ENCODE data around the gene THSD8.

Gene THSD8

GRCh38 chr19:12779162-12779993 is 22.5 kb upstream of the THSD8 start:
- DNase-seq = no peak

GRCh38 chr19:12782174-12782423 is 19.8 kb upstream of the THSD8 start:
- DNase-seq = no peak

GRCh38 chr19:12782424-12783290 is 19.2 kb upstream of the THSD8 start:
- peak; percentile 63 to 94 (median 77) for DNase-seq

- no peak for DNase-seq
Observed at GRCh38 chr19:12783291-12783848, 18.5 kb upstream of the THSD8 start.

GRCh38 chr19:12783849-12784393 is 17.9 kb upstream of the THSD8 start:
- DNase-seq = no peak

GRCh38 chr19:12784394-12784870 is 17.4 kb upstream of the THSD8 start:
- no peak for DNase-seq

- DNase-seq = no peak
Observed at GRCh38 chr19:12784871-12785430, 16.9 kb upstream of the THSD8 start.

- no peak for DNase-seq
Observed at GRCh38 chr19:12785431-12786031, 16.3 kb upstream of the THSD8 start.

GRCh38 chr19:12786141-12786870 is 15.6 kb upstream of the THSD8 start:
- no peak for DNase-seq

GRCh38 chr19:12786952-12787351 is 14.9 kb upstream of the THSD8 start:
- DNase-seq = no peak

GRCh38 chr19:12787458-12787857 is 14.4 kb upstream of the THSD8 start:
- no peak for DNase-seq

GRCh38 chr19:12788042-12788681 is 13.7 kb upstream of the THSD8 start:
- no peak for DNase-seq

GRCh38 chr19:12788682-12789097 is 13.2 kb upstream of the THSD8 start:
- no peak for DNase-seq

GRCh38 chr19:12789098-12789903 is 12.6 kb upstream of the THSD8 start:
- DNase-seq = peak in 1 of 4 experiments; percentile 41

GRCh38 chr19:12789904-12790619 is 11.8 kb upstream of the THSD8 start:
- DNase-seq = peak; percentile 38 to 80 (median 67)

- DNase-seq = no peak
Observed at GRCh38 chr19:12790628-12791344, 11.1 kb upstream of the THSD8 start.

GRCh38 chr19:12791345-12792050 is 10.4 kb upstream of the THSD8 start, which contains the start of gene JUNB:
Gene JUNB, plus strand, starts transcription at chr19:12791486. Its CDS starts 286 bp downstream, at chr19:12791772.
- DNase-seq = peak; percentile 88 to 98 (median 94)
